ENCODE measurements around the gene CD74.

Gene CD74

GRCh38 chr5:150363185-150363584, 49.5 kb downstream of the CD74 start:
- no peak for TF ChIP-seq CTCF (conservative IDR thresholded peaks at IDR 0.05; ENCODE audit: control insufficient read depth, insufficient read depth, low read depth, low read length)

GRCh38 chr5:150361301-150361700, 51.4 kb downstream of the CD74 start:
- DNase-seq (ENCODE audit: low read depth) = no peak
- no peak overlapping the region for H3K4me3 ChIP-seq (ENCODE audit: control insufficient read depth, low read depth, low read length)
- TF ChIP-seq CTCF (conservative IDR thresholded peaks at IDR 0.05; ENCODE audit: control insufficient read depth, insufficient read depth, low read depth, low read length) = no peak

More at GRCh38 chr5:150363185-150363584, 49.5 kb downstream of the CD74 start:
- DNase-seq (ENCODE audit: low read depth) = no peak
- H3K4me3 ChIP-seq (ENCODE audit: control insufficient read depth, low read depth, low read length) = no peak overlapping the region

GRCh38 chr5:150358261-150359095, 54.2 kb downstream of the CD74 start:
- peak overlapping the region; percentile 87 for H3K4me3 ChIP-seq (ENCODE audit: control insufficient read depth, low read depth, low read length)
- no peak for TF ChIP-seq CTCF (conservative IDR thresholded peaks at IDR 0.05; ENCODE audit: control insufficient read depth, insufficient read depth, low read depth, low read length)
- DNase-seq (ENCODE audit: low read depth) = peak; percentile 20

GRCh38 chr5:150357326-150358260, 55.1 kb downstream of the CD74 start, which contains the start of gene TCOF1:
Gene TCOF1 (plus strand): TSS chr5:150357697. CDS start chr5:150357747, 50 bp downstream.
- peak within 1 kb of the TSS; percentile 87 for H3K4me3 ChIP-seq (ENCODE audit: control insufficient read depth, low read depth, low read length)
- peak; percentile 90 for DNase-seq (ENCODE audit: low read depth)
- TF ChIP-seq CTCF (conservative IDR thresholded peaks at IDR 0.05; ENCODE audit: control insufficient read depth, insufficient read depth, low read depth, low read length) = no peak

GRCh38 chr5:150356575-150357294, 56.0 kb downstream of the CD74 start:
- no peak for TF ChIP-seq CTCF (conservative IDR thresholded peaks at IDR 0.05; ENCODE audit: control insufficient read depth, insufficient read depth, low read depth, low read length)
- H3K4me3 ChIP-seq (ENCODE audit: control insufficient read depth, low read depth, low read length) = peak overlapping the region; percentile 42
- no peak for DNase-seq (ENCODE audit: low read depth)

- DNase-seq (ENCODE audit: low read depth) = no peak
- H3K4me3 ChIP-seq (ENCODE audit: control insufficient read depth, low read depth, low read length) = no peak overlapping the region
- no peak for TF ChIP-seq CTCF (conservative IDR thresholded peaks at IDR 0.05; ENCODE audit: control insufficient read depth, insufficient read depth, low read depth, low read length)
Observed at GRCh38 chr5:150355791-150356190, 56.9 kb downstream of the CD74 start.

Data from fibroblast of mammary gland (primary cell).